Upper lobe of right lung (tissue), 1 donor: Measurements from ENCODE around the gene SSR4. TPM values are rescaled to one million over a fixed set of nuclear protein-coding genes. Genes with fewer than 3 reads are reported as not detected.

Experiments used
- ATAC-seq: fragments of 200-7000 bp; cut with Tn5 transposase; one replicate; pipeline ENCODE4 v1.9.1; 2020; ENCODE audit warnings: mild to moderate bottlenecking, moderate library complexity
- DNase-seq: peaks from one replicate; pipeline ENCODE4 v3.0.0-alpha.2; 2020
- H3K27ac ChIP-seq: fragments of 200-600 bp; one replicate; pipeline ENCODE4 v1.8.0; 2022
- H3K27me3 ChIP-seq: fragments of 200-600 bp; one replicate; pipeline ENCODE4 v1.8.0; 2022; ENCODE audit warnings: mild to moderate bottlenecking
- H3K36me3 ChIP-seq: fragments of 200-600 bp; one replicate; pipeline ENCODE4 v1.8.0; 2022
- H3K4me1 ChIP-seq: fragments of 200-600 bp; one replicate; pipeline ENCODE4 v1.8.0; 2022
- H3K4me3 ChIP-seq: fragments of 200-600 bp; one replicate; pipeline ENCODE4 v1.8.0; 2022; ENCODE audit warnings: mild to moderate bottlenecking
- H3K9me3 ChIP-seq: fragments of 200-600 bp; one replicate; pipeline ENCODE4 v1.8.0; 2022
- CTCF ChIP-seq: fragments of 200-600 bp; IDR thresholded peaks from one replicate; pipeline ENCODE4 v1.8.0; 2022; ENCODE audit warnings: antibody characterized with exemption
- intact Hi-C: fragments of 100-400 bp; cut with DNase I; formaldehyde crosslinking; loops from one replicate; pipeline ENCODE4 v1.11.0; 2022
- total RNA-seq: library from RNA; stranded (reverse); fragmentation: NEBNext Ultra II Directional; extraction: Animal tissue kit (Norgen Biotek cat#: 25700); gene quantifications from one replicate; pipeline ENCODE4 v1.2.1, GENCODE V29; 2021
- donor health status: DM: no; HTN: yes; CAD: no; lungs with severe emphysema.

SSR4 gene
- total RNA-seq, 1 donor from 2014 or later, result 204 TPM

GRCh38 chrX:153771415-153772315, 22.8 kb upstream of the SSR4 start:
- Histone ChIP-seq H3K27ac (no peak overlapping the region), H3K9me3 (no peaks in the 10 kb centered on the region), H3K4me1 (no peaks in the 10 kb centered on the region), H3K27me3 (no peaks in the 10 kb centered on the region), H3K4me3 (no peak overlapping the region), H3K36me3 (no peaks in the 10 kb centered on the region)
- DNase-seq (peak; percentile 49), ATAC-seq (no peak)
- TF ChIP-seq CTCF, result no peak
- intact Hi-C loops, result no loop called here

GRCh38 chrX:153772316-153773217, 21.9 kb upstream of the SSR4 start:
- H3K9me3 ChIP-seq, result no peaks in the 10 kb centered on the region
- TF ChIP-seq CTCF, result no peak
- no peak overlapping the region for H3K27ac ChIP-seq
- intact Hi-C loops, result no loop called here
- no peaks in the 10 kb centered on the region for H3K4me1 ChIP-seq
- DNase-seq (peak; percentile 35), ATAC-seq (no peak)
- no peaks in the 10 kb centered on the region for H3K27me3 ChIP-seq
- H3K4me3 ChIP-seq, result no peak overlapping the region
- H3K36me3 ChIP-seq, result no peaks in the 10 kb centered on the region

DNA sequence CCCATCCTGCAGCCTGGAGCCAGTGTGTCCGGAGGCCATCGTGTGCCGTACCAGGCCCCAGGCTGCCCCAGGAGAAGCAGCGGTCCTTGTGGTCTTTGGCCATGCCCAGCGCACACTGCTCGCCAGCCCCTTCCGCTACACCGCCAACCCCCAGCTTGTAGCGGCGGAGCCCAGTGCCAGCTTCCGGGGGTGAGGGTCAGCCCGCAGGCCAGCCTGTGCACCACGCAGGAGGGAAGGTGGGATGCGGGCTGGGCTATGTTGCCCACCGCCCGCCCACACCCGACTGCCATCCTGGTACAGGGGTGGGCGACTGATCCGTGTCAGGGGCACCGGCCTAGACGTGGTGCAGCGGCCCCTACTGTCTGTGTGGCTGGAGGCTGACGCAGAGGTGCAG, 21.3 kb upstream of the SSR4 start:
- no peak for TF ChIP-seq CTCF
- ATAC-seq (no peak), DNase-seq (no peak)
- Histone ChIP-seq H3K36me3 (no peaks in the 10 kb centered on the region), H3K9me3 (no peaks in the 10 kb centered on the region), H3K27ac (no peak overlapping the region), H3K4me3 (no peak overlapping the region), H3K27me3 (no peaks in the 10 kb centered on the region), H3K4me1 (no peaks in the 10 kb centered on the region)
- intact Hi-C loops, result no loop called here

GRCh38 chrX:153773741-153774575, 20.5 kb upstream of the SSR4 start:
- Histone ChIP-seq H3K27me3 (no peaks in the 10 kb centered on the region), H3K9me3 (no peaks in the 10 kb centered on the region), H3K36me3 (no peaks in the 10 kb centered on the region), H3K4me1 (no peaks in the 10 kb centered on the region), H3K27ac (no peak overlapping the region), H3K4me3 (no peak overlapping the region)
- ATAC-seq (no peak), DNase-seq (peak; percentile 57)
- no peak for TF ChIP-seq CTCF
- intact Hi-C loops, result no loop called here

DNA sequence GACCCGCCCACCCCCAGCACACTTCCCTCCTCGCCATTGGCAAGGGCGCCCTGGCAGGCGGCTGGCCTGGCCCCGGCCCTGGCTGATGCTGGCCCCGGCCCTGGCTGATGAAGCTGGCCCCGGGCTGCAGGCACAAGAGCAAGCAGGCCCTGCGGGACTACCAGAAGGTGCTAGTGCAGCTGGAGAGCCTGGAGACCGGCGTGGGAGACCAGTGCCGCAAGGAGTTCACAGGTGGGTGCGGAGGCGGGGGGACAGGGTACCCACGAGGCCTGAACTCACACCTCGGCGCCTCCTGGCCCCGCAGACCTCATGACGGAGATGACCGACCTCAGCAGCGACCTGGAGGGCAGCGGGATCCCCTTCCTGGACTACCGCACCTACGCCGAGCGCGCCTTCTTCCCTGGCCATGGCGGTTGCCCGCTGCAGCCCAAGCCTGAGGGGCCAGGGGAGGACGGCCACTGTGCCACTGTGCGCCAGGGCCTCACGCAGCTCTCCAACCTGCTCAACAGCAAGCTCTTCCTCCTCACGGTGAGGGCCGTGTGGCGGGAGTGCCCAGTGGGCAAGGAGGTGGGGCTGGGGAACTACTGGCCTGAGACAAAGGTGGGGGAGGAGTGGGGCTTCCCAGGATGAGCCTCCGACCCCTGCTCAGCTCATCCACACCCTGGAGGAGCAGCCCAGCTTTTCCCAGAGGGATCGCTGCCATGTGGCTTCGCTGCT, 19.7 kb upstream of the SSR4 start:
- intact Hi-C loops, result no loop called here
- H3K4me3 ChIP-seq, result no peak overlapping the region
- H3K27ac ChIP-seq, result no peak overlapping the region
- no peak for TF ChIP-seq CTCF
- ATAC-seq (no peak), DNase-seq (peak; percentile 33)
- no peaks in the 10 kb centered on the region for H3K27me3 ChIP-seq
- H3K36me3 ChIP-seq, result no peaks in the 10 kb centered on the region
- no peaks in the 10 kb centered on the region for H3K9me3 ChIP-seq
- no peaks in the 10 kb centered on the region for H3K4me1 ChIP-seq
